Myocyte (in vitro differentiated cells): Measurements from ENCODE around the gene PLEKHG5. TPM values are rescaled to one million over a fixed set of nuclear protein-coding genes. Genes with fewer than 3 reads are reported as not detected.
"Not testable (repeated sequence)": the region's sequence is repeated elsewhere in the genome, so short reads cannot be mapped to it uniquely, and the experiment has no call there.

Experiments
- DNase-seq: peaks from one replicate; pipeline ENCODE4 v3.0.0-alpha.2; 2012; ENCODE audit warnings: low read depth
- total RNA-seq: library from RNA; depleted of rRNA; stranded (reverse); fragments of >200 nt; gene quantifications from 2 replicates; pipeline ENCODE4 v1.2.3, GENCODE V29; 2014

Gene PLEKHG5
- total RNA-seq, 1 donor from 2014 or later, result 52.4 TPM

DNA sequence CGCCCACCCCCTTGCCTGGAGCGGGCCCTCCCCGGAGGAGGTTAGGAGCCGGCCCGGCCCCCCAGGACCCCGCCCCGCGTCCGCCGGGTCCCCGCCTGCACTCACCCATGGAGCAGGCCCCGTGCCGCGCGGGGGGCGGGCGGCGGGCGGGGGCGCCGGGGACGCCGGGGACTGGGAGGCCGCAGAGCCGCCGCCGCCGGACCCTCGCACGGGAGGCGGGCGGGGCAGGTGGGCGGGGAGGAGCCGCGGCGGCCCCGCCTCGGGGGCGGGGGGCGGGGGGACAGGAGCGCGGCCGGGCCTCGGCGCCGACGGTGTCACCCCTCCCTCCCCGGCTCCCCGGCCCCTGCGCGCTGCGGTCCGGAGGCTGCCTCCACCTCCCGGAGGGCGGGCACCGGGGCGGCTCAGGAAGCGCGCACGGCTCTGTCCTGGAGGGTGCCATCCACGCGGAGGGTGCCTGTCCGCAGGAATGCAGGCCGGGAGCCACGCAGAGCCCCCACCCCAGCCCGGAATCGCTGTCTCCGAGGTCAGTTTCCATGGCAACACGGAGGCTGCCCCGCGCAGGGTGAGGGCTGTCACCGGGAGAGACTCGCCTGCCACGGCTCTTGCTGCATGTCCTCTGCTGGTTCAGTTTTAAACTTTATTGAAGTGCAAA lies 5.9 kb upstream of the PLEKHG5 start:
- DNase-seq, result peak; percentile 71

DNA sequence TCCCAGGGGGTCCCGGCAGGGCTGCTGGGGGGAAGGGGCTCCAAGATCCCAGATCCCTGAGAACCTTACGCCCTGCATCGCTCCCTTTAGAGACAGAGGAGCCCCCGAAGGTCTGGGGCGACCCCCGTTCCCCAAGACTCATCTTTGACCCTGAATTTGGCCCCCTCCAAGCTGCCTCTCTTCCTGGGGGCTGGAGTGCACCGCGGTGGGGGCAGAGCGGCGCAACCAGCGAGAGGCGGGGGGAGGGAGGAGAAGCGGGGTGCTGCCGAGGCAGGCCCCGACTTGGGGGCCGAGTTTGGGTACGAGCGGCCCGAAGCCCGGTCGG lies 5.4 kb upstream of the PLEKHG5 start:
- DNase-seq, result no peak

DNA sequence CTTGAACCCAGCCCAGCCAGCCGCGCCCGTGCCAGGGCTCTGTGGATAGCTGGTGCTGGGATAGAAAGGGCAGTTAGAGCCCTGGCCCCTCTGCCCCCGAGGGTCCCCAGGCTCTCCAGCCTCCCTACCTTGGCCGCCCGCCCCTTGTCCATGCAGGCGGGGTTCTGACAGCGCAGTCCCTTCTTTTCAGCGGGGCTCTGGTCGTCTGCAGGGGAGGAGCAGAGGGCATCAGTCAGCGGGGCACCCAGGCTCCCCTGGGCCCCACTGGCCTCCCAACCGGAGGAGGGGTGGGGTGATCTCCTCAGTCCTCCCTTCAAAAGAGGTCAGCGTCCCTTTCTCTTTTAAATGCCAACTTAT lies 4.9 kb upstream of the PLEKHG5 start:
- DNase-seq, result no peak

DNA sequence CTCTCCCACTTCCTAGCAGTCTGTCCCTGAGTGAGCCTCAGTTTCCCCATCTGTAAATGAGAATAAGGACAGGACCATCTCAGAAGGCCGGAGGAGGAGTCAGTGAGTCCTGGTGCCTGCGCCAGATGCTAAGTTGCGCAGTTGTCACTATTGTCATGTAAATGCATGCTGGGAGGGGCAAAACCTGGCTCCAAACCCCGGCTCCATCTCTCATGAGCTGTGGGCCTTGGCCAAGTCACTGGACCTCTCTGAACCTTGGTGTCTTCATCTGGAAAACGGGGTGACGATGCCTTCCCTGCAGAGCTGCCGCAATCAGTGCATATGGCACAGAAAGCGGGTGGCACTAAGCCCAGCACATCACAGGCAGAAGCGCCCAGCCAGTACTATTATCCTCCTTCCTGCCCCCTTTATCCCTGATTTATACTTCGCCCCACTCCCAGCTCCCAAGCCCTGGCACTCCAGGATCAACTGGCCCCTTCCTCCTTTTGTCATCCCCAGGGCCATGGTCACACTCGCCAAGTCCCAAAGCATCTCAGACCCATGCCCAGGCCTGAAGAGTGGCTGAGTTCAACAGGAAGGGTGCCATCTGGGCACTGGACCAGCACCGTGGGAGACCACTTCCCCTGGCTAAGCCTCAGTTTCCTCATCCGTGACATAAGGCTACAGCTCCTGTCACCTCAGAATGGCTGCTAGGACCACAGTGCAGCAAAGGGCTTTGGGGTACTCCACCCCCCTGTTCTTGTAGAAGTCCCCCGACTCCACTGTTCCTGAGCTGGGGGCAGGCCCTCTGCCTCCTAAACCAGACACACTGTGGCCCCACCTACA lies 4.3 kb upstream of the PLEKHG5 start:
- no peak for DNase-seq

- DNase-seq, result no peak
Measured at GRCh38 chr1:6495041-6495441, 3.6 kb upstream of the PLEKHG5 start.

- DNase-seq, result no peak
Measured at GRCh38 chr1:6494627-6495026, 3.2 kb upstream of the PLEKHG5 start.

GRCh38 chr1:6493834-6494223 lies 2.4 kb upstream of the PLEKHG5 start:
- DNase-seq, result not testable (repeated sequence)

DNA sequence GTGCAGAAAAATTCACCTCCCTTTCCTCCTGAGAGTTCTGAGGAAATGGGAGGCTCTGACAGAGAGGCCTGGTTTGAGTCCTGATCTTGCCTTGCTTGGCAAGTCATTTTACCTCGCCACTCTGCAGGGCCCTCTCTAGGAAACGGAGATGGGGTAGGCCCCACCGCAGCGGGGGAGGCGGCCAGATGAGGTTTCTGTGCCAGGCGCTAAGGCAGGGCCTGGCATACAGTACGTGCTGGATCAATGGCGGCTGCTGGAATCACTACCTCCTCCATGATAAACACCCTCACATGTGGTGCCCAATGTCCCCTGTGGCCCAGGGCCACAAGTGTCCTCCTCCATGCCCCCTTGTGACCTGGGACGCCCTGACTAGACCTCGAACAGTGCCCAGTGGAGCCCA lies 499 bp upstream of the PLEKHG5 start:
- no peak for DNase-seq

GRCh38 chr1:6491081-6491449 lies 402 bp downstream of the PLEKHG5 start:
- no peak for DNase-seq

- peak; percentile 73 for DNase-seq
Measured at GRCh38 chr1:6490181-6491080, 1.0 kb downstream of the PLEKHG5 start.

DNA sequence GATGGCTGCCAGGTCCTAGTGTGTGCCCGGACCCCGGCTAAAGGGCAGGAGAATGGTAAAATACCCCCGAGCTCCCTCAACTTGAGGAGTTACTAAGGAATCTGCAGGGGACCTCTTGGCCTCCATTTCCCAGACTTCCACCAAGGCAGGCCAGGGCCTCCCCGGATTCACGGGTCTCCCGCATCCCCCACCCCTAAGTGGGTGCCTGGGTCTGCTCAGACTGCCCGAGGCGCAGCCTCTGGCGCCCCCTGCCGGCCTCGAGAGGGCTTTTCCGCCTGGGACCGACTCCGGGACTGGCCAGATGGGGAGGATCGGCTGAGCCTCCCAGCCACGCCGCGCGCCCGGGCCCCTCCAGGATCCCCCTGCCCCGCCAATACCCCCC lies 1.7 kb downstream of the PLEKHG5 start:
- DNase-seq, result peak; percentile 74

GRCh38 chr1:6489383-6489765 lies 2.1 kb downstream of the PLEKHG5 start:
- no peak for DNase-seq

DNA sequence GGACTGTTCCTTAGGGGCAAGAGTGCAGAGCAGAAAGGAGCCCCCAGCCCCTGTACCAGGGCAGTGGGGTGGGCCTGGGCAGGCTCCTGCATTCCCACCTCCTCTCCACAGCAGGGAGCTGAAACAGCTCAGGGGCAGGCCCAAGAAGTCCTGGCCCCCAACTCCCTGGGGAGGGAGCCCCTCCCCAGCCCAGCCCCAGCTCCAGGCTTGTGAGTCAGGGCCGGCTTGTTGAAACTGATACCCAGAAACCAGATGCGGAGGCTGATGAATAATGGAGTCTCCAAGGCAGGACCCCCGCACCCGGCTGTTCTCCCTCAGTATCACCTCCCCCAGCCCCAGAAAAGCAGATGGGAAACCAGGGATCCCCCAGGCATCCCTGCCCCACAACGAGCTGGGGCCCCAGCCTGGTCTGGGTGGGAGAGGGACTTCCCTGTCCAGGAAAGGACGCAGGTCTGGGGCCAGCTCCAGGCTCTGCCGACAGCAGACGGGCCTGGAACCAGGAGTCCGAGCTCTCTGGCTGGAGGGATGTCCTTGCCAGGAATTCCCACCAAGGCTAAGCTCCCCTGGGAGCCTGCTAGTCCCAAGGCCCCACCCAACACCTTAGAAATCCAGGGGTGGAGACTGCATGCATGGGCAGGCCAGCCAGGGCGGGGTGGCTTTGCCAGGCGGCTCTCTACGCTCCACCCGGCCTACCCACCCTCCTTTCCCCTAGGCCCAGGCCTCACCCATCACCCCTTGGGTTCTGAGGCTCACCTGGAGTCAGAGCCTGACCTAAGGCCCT lies 2.7 kb downstream of the PLEKHG5 start:
- DNase-seq, result no peak

DNA sequence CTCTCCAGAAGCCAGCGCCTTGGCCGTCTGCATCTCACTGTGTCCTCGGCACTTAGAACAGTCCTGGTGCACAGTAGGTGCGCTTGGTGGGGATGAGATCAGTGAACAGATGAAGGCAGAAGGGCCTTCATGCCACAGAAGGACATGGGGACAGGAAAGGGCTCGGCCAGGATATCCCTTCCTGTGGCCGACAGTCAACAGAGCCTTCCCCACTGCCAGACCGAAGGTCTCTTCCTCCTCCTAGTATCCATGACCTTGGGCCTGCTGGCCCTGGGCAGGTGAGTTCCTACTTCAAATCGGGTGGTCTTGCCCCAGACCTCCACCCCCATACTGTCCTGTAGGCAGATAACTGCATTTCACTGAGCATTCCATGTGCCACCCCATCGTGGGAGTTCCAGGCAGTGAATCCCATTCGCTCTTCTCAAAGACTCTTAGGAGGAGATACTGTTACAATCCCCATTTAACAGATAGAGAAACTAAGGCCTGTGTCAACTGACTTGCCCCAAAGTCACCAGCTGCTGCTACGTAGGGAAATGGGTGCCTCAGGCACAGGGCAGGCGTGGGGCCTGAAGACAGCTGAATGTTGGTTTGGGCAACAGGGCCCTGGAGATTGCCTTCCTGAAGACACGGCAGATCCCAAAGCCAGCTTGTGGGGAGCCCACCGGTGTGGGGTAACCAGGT lies 3.5 kb downstream of the PLEKHG5 start:
- no peak for DNase-seq

DNA sequence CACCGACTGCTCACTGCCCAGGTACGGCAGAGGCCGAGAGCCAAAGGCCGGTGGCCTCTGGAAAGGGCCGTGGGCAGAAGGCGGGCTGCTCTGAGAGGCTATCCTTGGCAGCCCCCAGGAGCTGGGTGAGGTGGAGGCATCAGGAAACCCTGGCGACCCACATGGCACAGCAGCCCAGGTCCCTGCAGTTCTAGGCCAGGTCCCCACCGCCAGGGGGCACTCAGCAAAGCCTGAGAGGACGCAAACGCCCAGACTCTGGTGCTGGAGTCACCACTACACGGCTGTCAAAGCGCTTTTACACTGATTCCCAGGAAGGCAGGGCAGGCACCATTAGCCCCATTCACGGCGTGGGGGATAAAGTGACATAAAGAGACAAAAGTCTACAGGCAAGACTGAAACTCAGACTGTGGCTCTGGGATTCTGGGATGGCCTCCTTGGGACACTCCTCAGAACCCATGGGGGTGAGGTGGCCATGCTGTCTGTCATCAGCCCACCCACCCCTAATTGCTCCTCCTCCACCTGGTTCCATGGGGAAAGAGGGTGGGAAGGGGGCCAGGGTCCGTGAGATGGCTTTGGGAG lies 4.9 kb downstream of the PLEKHG5 start:
- peak; percentile 86 for DNase-seq

GRCh38 chr1:6485168-6486101 lies 6.0 kb downstream of the PLEKHG5 start:
- no peak for DNase-seq

GRCh38 chr1:6484826-6485167 lies 6.7 kb downstream of the PLEKHG5 start:
- no peak for DNase-seq

DNA sequence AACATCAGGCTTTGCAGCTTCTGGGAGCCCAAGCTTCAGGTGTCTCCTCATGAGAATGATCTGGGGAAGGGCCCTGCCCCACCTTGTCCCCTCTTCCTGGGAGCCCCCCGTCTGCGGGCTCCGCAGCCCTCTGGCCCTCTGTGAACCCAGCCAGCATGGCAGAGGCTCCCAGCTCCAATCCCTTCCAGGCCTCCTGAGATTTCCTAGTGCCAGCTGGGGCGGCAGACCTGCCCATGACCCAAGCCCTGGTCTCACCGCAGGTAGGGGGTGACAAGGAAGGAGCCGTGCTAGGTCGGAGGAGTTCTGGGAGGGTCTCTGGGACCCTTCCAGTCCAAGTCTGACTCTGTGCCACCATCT lies 7.7 kb downstream of the PLEKHG5 start:
- DNase-seq, result no peak

DNA sequence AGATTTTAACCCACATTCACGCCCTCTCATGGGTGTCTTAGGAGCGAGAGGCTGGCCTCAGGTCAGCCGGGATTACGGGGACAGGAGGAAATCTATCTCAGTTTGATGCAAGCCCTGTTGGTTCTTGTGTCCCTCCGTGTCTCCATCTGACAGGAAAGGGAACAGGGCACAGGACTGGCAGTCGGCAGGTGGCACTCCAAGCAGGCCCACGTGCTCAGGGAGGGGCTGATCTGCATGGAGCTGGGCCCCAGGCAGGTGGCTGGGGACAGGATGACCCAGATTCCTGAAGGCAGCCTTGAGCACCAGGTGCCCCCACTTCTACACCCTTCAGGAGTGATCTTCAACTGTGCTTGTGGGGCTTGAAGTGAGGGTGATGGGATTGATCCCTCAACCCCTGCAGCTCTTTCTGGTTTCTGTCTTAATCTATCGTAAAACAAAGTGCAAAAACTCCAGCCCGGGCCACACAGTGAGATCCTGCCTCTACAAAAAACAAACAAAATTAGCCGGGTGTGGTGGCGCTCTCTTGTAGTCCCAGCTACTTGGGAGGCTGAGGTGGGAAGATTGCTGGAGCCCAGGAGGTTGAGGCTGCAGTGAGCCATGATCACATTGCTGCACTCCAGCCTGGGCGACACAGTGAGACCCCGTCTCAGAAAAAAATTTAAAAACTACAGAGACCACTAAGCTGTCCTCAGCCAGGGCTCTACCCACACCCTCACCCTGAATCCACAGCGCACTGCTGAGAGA lies 8.3 kb downstream of the PLEKHG5 start:
- no peak for DNase-seq
